Endothelial cell (in vitro differentiated cells): Measurements from ENCODE around the gene NOC4L. TPM values are rescaled to one million over a fixed set of nuclear protein-coding genes. Genes with fewer than 3 reads are reported as not detected.

Experiments used
- DNase-seq: peaks from one replicate; pipeline ENCODE4 v3.0.0; 2021; ENCODE audit warnings: low spot score
- H3K27ac Mint-ChIP-seq: one replicate; pipeline ENCODE4 v1.8.0; 2021; ENCODE audit warnings: mixed read lengths, inconsistent platforms; ENCODE audit not compliant: unreplicated experiment
- H3K27me3 Mint-ChIP-seq: one replicate; pipeline ENCODE4 v1.8.0; 2021; ENCODE audit warnings: mild to moderate bottlenecking, moderate library complexity, mixed read lengths, inconsistent platforms; ENCODE audit not compliant: unreplicated experiment
- H3K36me3 Mint-ChIP-seq: one replicate; pipeline ENCODE4 v1.8.0; 2021; ENCODE audit warnings: mild to moderate bottlenecking, low read depth, mixed read lengths, inconsistent platforms; ENCODE audit not compliant: unreplicated experiment
- H3K4me1 Mint-ChIP-seq: one replicate; pipeline ENCODE4 v1.8.0; 2021; ENCODE audit warnings: mild to moderate bottlenecking, mixed read lengths, inconsistent platforms; ENCODE audit not compliant: unreplicated experiment
- H3K4me3 Mint-ChIP-seq: one replicate; pipeline ENCODE4 v1.8.0; 2021; ENCODE audit warnings: mild to moderate bottlenecking, mixed read lengths, inconsistent platforms; ENCODE audit not compliant: unreplicated experiment
- H3K9me3 Mint-ChIP-seq: one replicate; pipeline ENCODE4 v1.8.0; 2021; ENCODE audit warnings: mixed read lengths, inconsistent platforms; ENCODE audit not compliant: unreplicated experiment
- total RNA-seq: library from RNA; stranded (reverse); fragmentation: NEBNext Ultra II Directional; extraction: Animal tissue kit (Norgen Biotek cat#: 25700); gene quantifications from one replicate; pipeline ENCODE4 v1.2.1, GENCODE V29; 2021; ENCODE audit not compliant: unreplicated experiment
- TF ChIP-seq, protein P1 (sequence below): fragments of 200-600 bp; sonication (generic); IDR thresholded peaks from one replicate; pipeline ENCODE4 v1.5.0; 2021; ENCODE audit warnings: antibody characterized with exemption; ENCODE audit not compliant: unreplicated experiment

The NOC4L gene
- total RNA-seq, 1 donor from 2014 or later: 18.2 TPM

DNA sequence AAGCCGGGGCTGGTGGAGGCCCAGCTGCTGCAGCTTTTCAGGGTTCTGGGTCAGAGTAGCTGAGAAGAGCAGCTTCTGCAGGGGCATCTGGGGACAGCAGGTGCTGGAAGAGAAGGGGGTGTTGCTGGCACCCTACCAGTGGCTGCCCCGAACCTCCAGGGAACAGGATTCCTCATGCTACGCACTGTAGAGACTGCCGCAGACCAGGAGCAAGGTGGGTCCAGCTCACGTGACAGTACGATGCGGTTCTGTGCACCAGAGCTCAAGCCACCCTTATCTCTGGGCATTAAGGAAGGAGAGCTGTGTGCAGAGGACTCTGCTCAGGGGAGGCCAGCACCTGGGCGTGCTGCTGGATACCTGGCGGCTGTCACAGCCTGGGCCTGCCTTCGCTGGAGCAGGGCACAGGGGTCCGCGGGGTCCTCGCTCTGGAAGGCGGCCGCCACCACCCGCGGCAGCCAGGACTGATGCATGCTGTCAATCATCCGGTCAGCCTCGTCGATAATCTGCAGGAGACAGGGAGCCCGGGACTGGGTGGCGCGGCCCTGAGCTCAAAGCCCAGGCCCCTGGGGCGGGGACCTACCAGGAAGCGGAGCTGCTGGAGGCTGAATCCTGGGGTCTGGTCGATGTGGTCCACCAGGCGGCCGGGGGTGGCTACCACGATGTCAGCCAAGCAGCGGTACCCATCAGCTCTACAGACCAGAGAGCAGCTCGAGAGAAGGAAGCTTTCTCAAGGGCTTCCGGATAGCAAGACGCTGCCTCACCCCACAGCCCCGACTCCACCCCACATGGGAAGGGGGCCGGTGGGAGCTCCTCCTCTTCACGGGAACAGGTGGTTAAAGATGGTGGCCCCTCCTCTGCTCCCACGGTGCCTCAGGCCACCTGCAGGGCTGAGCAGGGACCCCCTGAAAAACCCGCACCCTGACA lies 3.1 kb upstream of the NOC4L start:
- Mint-ChIP-seq H3K4me3 (no peak overlapping the region), H3K27ac (no peak overlapping the region), H3K36me3 (peaks cover 26% of the 10 kb centered on the region), H3K27me3 (peaks cover 25% of the 10 kb centered on the region), H3K4me1 (peaks cover 10% of the 10 kb centered on the region), H3K9me3 (no peaks in the 10 kb centered on the region)
- TF ChIP-seq, protein P1, sequence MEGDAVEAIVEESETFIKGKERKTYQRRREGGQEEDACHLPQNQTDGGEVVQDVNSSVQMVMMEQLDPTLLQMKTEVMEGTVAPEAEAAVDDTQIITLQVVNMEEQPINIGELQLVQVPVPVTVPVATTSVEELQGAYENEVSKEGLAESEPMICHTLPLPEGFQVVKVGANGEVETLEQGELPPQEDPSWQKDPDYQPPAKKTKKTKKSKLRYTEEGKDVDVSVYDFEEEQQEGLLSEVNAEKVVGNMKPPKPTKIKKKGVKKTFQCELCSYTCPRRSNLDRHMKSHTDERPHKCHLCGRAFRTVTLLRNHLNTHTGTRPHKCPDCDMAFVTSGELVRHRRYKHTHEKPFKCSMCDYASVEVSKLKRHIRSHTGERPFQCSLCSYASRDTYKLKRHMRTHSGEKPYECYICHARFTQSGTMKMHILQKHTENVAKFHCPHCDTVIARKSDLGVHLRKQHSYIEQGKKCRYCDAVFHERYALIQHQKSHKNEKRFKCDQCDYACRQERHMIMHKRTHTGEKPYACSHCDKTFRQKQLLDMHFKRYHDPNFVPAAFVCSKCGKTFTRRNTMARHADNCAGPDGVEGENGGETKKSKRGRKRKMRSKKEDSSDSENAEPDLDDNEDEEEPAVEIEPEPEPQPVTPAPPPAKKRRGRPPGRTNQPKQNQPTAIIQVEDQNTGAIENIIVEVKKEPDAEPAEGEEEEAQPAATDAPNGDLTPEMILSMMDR: no peak
- no peak for DNase-seq

GRCh38 chr12:132141976-132142678 lies 2.1 kb upstream of the NOC4L start:
- Mint-ChIP-seq H3K4me3 (peak overlapping the region; percentile 47), H3K27ac (no peak overlapping the region), H3K36me3 (peaks cover 32% of the 10 kb centered on the region), H3K9me3 (no peaks in the 10 kb centered on the region), H3K4me1 (peaks cover 12% of the 10 kb centered on the region), H3K27me3 (peaks cover 27% of the 10 kb centered on the region)
- TF ChIP-seq, protein P1: no peak
- DNase-seq: no peak

GRCh38 chr12:132142679-132143335 lies 1.4 kb upstream of the NOC4L start:
- Mint-ChIP-seq H3K27me3 (peaks cover 26% of the 10 kb centered on the region), H3K9me3 (no peaks in the 10 kb centered on the region), H3K36me3 (peaks cover 28% of the 10 kb centered on the region), H3K4me1 (peaks cover 12% of the 10 kb centered on the region), H3K27ac (peak overlapping the region; percentile 68), H3K4me3 (peak overlapping the region; percentile 90)
- TF ChIP-seq, protein P1: no peak
- no peak for DNase-seq

GRCh38 chr12:132143336-132144071 lies 753 bp upstream of the NOC4L start:
- DNase-seq: no peak
- H3K4me3 Mint-ChIP-seq: peak overlapping the region; percentile 90
- peaks cover 23% of the 10 kb centered on the region for H3K27me3 Mint-ChIP-seq
- H3K9me3 Mint-ChIP-seq: no peaks in the 10 kb centered on the region
- H3K27ac Mint-ChIP-seq: peak overlapping the region; percentile 68
- H3K36me3 Mint-ChIP-seq: peaks cover 25% of the 10 kb centered on the region
- H3K4me1 Mint-ChIP-seq: peaks cover 12% of the 10 kb centered on the region
- TF ChIP-seq, protein P1: no peak
